ENCODE measurements around the gene PILRA.

Gene PILRA

GRCh38 chr7:100432053-100432452 is 58.8 kb downstream of the PILRA start:
- H3K4me2 ChIP-seq (ENCODE audit: insufficient read depth, low read length, poor library complexity, severe bottlenecking): no peak overlapping the region
- no peak overlapping the region for H3K4ac ChIP-seq (ENCODE audit: low read length)
- no peak overlapping the region for H4K8ac ChIP-seq (ENCODE audit: low read depth, low read length)
- H3K27ac ChIP-seq (replicated peaks; ENCODE audit: low read length): no peak overlapping the region
- peaks cover 16% of the 10 kb centered on the region for H3K79me1 ChIP-seq (ENCODE audit: low read depth, low read length)
- H3K14ac ChIP-seq (ENCODE audit: low read length): no peak overlapping the region
- peaks cover 4% of the 10 kb centered on the region in 2 donors for H3K9me3 ChIP-seq (replicated peaks in 1 of 2; ENCODE audit: control insufficient read depth in 2 of 2, insufficient read depth in 1 of 2, low read depth in 1 of 2, low read length in 2 of 2)
- H3K4me3 ChIP-seq (ENCODE audit: low read length in 2 of 2): peak overlapping the region in 1 of 2 donors; percentile 7
- no peak overlapping the region for H2BK12ac ChIP-seq (ENCODE audit: low read length)
- H3K23ac ChIP-seq (ENCODE audit: low read depth, low read length, poor library complexity): no peak overlapping the region
- no peak overlapping the region for H4K91ac ChIP-seq (ENCODE audit: low read depth, low read length, poor library complexity)
- peaks cover 0 to 2% (median 0%) of the 10 kb centered on the region in 3 experiments for H3K27me3 ChIP-seq (ENCODE audit: control insufficient read depth in 3 of 3, insufficient read depth in 3 of 3, low read depth in 1 of 3, low read length in 3 of 3)
- H2BK120ac ChIP-seq (ENCODE audit: low read depth, low read length): no peak overlapping the region
- H3K9ac ChIP-seq (ENCODE audit: low read depth, low read length, poor library complexity): no peak overlapping the region
- H3K4me1 ChIP-seq (ENCODE audit: control insufficient read depth in 2 of 2, insufficient read depth in 1 of 2, low read depth in 1 of 2, low read length in 2 of 2): peaks cover 26 to 30% of the 10 kb centered on the region in 2 donors
- H2AFZ ChIP-seq (ENCODE audit: low read length): no peak overlapping the region
- WGBS, 2 donors (ENCODE audit: extremely low coverage in 2 of 2, insufficient read length in 2 of 2, insufficient replicate concordance in 1 of 2): no CpG with 5 or more reads among the region's 4 CpGs
- no peak overlapping the region for H2BK15ac ChIP-seq (ENCODE audit: low read length)
- H3K36me3 ChIP-seq (replicated peaks in 1 of 2; ENCODE audit: control insufficient read depth in 2 of 2, insufficient read depth in 2 of 2, low read length in 2 of 2): peaks cover 28 to 55% of the 10 kb centered on the region in 2 donors
- no peak overlapping the region for H2AK5ac ChIP-seq (ENCODE audit: low read depth, low read length)
- no peak overlapping the region for H3K18ac ChIP-seq (ENCODE audit: low read length)
- no peak for DNase-seq (ENCODE audit: low spot score)
- no peak overlapping the region for H2BK5ac ChIP-seq (ENCODE audit: low read length)

- no peak for DNase-seq (ENCODE audit: low spot score)
- Histone ChIP-seq H3K18ac (ENCODE audit: low read length) (no peak overlapping the region), H2BK12ac (ENCODE audit: low read length) (no peak overlapping the region), H2AK5ac (ENCODE audit: low read depth, low read length) (no peak overlapping the region), H2BK15ac (ENCODE audit: low read length) (no peak overlapping the region), H4K8ac (ENCODE audit: low read depth, low read length) (no peak overlapping the region), H3K27me3 (ENCODE audit: control insufficient read depth in 3 of 3, insufficient read depth in 3 of 3, low read depth in 1 of 3, low read length in 3 of 3) (peaks cover 0 to under 1% (median 0%) of the 10 kb centered on the region in 3 experiments), H3K27ac (replicated peaks; ENCODE audit: low read length) (no peak overlapping the region), H3K4ac (ENCODE audit: low read length) (no peak overlapping the region), H3K36me3 (replicated peaks in 1 of 2; ENCODE audit: control insufficient read depth in 2 of 2, insufficient read depth in 2 of 2, low read length in 2 of 2) (peaks cover 28 to 55% of the 10 kb centered on the region in 2 donors), H3K4me2 (ENCODE audit: insufficient read depth, low read length, poor library complexity, severe bottlenecking) (no peak overlapping the region), H2AFZ (ENCODE audit: low read length) (no peak overlapping the region), H3K23ac (ENCODE audit: low read depth, low read length, poor library complexity) (no peak overlapping the region), H4K91ac (ENCODE audit: low read depth, low read length, poor library complexity) (no peak overlapping the region), H3K79me1 (ENCODE audit: low read depth, low read length) (peaks cover 16% of the 10 kb centered on the region), H3K4me1 (ENCODE audit: control insufficient read depth in 2 of 2, insufficient read depth in 1 of 2, low read depth in 1 of 2, low read length in 2 of 2) (peaks cover 26 to 30% of the 10 kb centered on the region in 2 donors), H3K4me3 (ENCODE audit: low read length in 2 of 2) (peak overlapping the region in 1 of 2 donors; percentile 27), H3K9me3 (replicated peaks in 1 of 2; ENCODE audit: control insufficient read depth in 2 of 2, insufficient read depth in 1 of 2, low read depth in 1 of 2, low read length in 2 of 2) (peaks cover 2% of the 10 kb centered on the region in 2 donors), H2BK120ac (ENCODE audit: low read depth, low read length) (no peak overlapping the region), H3K9ac (ENCODE audit: low read depth, low read length, poor library complexity) (no peak overlapping the region), H2BK5ac (ENCODE audit: low read length) (no peak overlapping the region), H3K14ac (ENCODE audit: low read length) (no peak overlapping the region)
- WGBS, 2 donors (ENCODE audit: extremely low coverage in 2 of 2, insufficient read length in 2 of 2, insufficient replicate concordance in 1 of 2): no CpG with 5 or more reads among the region's 21 CpGs
Measured at GRCh38 chr7:100432621-100433275, 59.5 kb downstream of the PILRA start.

- Histone ChIP-seq H2BK15ac (ENCODE audit: low read length) (no peak overlapping the region), H3K23ac (ENCODE audit: low read depth, low read length, poor library complexity) (no peak overlapping the region), H3K79me1 (ENCODE audit: low read depth, low read length) (peaks cover 16% of the 10 kb centered on the region), H3K27ac (replicated peaks; ENCODE audit: low read length) (no peak overlapping the region), H3K18ac (ENCODE audit: low read length) (no peak overlapping the region), H3K4me3 (ENCODE audit: low read length in 2 of 2) (no peak overlapping the region), H4K91ac (ENCODE audit: low read depth, low read length, poor library complexity) (no peak overlapping the region), H3K9ac (ENCODE audit: low read depth, low read length, poor library complexity) (no peak overlapping the region), H2BK5ac (ENCODE audit: low read length) (no peak overlapping the region), H2BK12ac (ENCODE audit: low read length) (no peak overlapping the region), H3K14ac (ENCODE audit: low read length) (no peak overlapping the region), H2AFZ (ENCODE audit: low read length) (no peak overlapping the region), H2AK5ac (ENCODE audit: low read depth, low read length) (no peak overlapping the region), H2BK120ac (ENCODE audit: low read depth, low read length) (no peak overlapping the region), H3K9me3 (replicated peaks in 1 of 2; ENCODE audit: control insufficient read depth in 2 of 2, insufficient read depth in 1 of 2, low read depth in 1 of 2, low read length in 2 of 2) (no peaks in the 10 kb centered on the region), H3K4me1 (ENCODE audit: control insufficient read depth in 2 of 2, insufficient read depth in 1 of 2, low read depth in 1 of 2, low read length in 2 of 2) (peaks cover 24 to 30% of the 10 kb centered on the region in 2 donors), H3K4ac (ENCODE audit: low read length) (no peak overlapping the region), H4K8ac (ENCODE audit: low read depth, low read length) (no peak overlapping the region), H3K36me3 (replicated peaks in 1 of 2; ENCODE audit: control insufficient read depth in 2 of 2, insufficient read depth in 2 of 2, low read length in 2 of 2) (peaks cover 28 to 55% of the 10 kb centered on the region in 2 donors), H3K4me2 (ENCODE audit: insufficient read depth, low read length, poor library complexity, severe bottlenecking) (no peak overlapping the region), H3K27me3 (ENCODE audit: control insufficient read depth in 3 of 3, insufficient read depth in 3 of 3, low read depth in 1 of 3, low read length in 3 of 3) (no peaks in the 10 kb centered on the region)
- no peak for DNase-seq (ENCODE audit: low spot score)
- WGBS, 2 donors (ENCODE audit: extremely low coverage in 2 of 2, insufficient read length in 2 of 2, insufficient replicate concordance in 1 of 2): no CpG with 5 or more reads among the region's 4 CpGs
Measured at GRCh38 chr7:100433276-100433591, 59.9 kb downstream of the PILRA start.

GRCh38 chr7:100433592-100434296 is 60.5 kb downstream of the PILRA start:
- Histone ChIP-seq H2BK5ac (ENCODE audit: low read length) (no peak overlapping the region), H2AK5ac (ENCODE audit: low read depth, low read length) (no peak overlapping the region), H3K4me1 (ENCODE audit: control insufficient read depth in 2 of 2, insufficient read depth in 1 of 2, low read depth in 1 of 2, low read length in 2 of 2) (peaks cover 24 to 30% of the 10 kb centered on the region in 2 donors), H2AFZ (ENCODE audit: low read length) (no peak overlapping the region), H3K9ac (ENCODE audit: low read depth, low read length, poor library complexity) (no peak overlapping the region), H3K4me3 (ENCODE audit: low read length in 2 of 2) (no peak overlapping the region), H2BK120ac (ENCODE audit: low read depth, low read length) (no peak overlapping the region), H3K23ac (ENCODE audit: low read depth, low read length, poor library complexity) (no peak overlapping the region), H3K4ac (ENCODE audit: low read length) (no peak overlapping the region), H3K27me3 (ENCODE audit: control insufficient read depth in 3 of 3, insufficient read depth in 3 of 3, low read depth in 1 of 3, low read length in 3 of 3) (no peaks in the 10 kb centered on the region), H3K79me1 (ENCODE audit: low read depth, low read length) (peaks cover 16% of the 10 kb centered on the region), H3K27ac (replicated peaks; ENCODE audit: low read length) (no peak overlapping the region), H3K36me3 (replicated peaks in 1 of 2; ENCODE audit: control insufficient read depth in 2 of 2, insufficient read depth in 2 of 2, low read length in 2 of 2) (peaks cover 28 to 55% of the 10 kb centered on the region in 2 donors), H3K14ac (ENCODE audit: low read length) (no peak overlapping the region), H3K18ac (ENCODE audit: low read length) (no peak overlapping the region), H4K91ac (ENCODE audit: low read depth, low read length, poor library complexity) (no peak overlapping the region), H3K4me2 (ENCODE audit: insufficient read depth, low read length, poor library complexity, severe bottlenecking) (no peak overlapping the region), H2BK12ac (ENCODE audit: low read length) (no peak overlapping the region), H4K8ac (ENCODE audit: low read depth, low read length) (no peak overlapping the region), H2BK15ac (ENCODE audit: low read length) (no peak overlapping the region), H3K9me3 (replicated peaks in 1 of 2; ENCODE audit: control insufficient read depth in 2 of 2, insufficient read depth in 1 of 2, low read depth in 1 of 2, low read length in 2 of 2) (no peaks in the 10 kb centered on the region)
- DNase-seq (ENCODE audit: low spot score): no peak
- WGBS, 2 donors (ENCODE audit: extremely low coverage in 2 of 2, insufficient read length in 2 of 2, insufficient replicate concordance in 1 of 2): no CpG with 5 or more reads among the region's 10 CpGs
